SK-N-SH treated with all-trans-retinoic acid at 6 μM for 48 hours (cell line): ENCODE measurements around the gene C10orf143.

Experiments used
- ATAC-seq: fragments of 200-7000 bp; cut with Tn5 transposase; 3 replicates; pipeline ENCODE4 v1.9.1; 2020; ENCODE audit warnings: mild to moderate bottlenecking, moderate library complexity
- ARNTL ChIP-seq: fragments of 450-650 bp; formaldehyde crosslinking; IDR thresholded peaks from 2 replicates; pipeline ENCODE4 v1.5.0; 2020; ENCODE audit warnings: low read depth, mild to moderate bottlenecking, moderate library complexity, borderline replicate concordance
- BACH2 ChIP-seq: fragments of 250-450 bp; sonication (Bioruptor Pico); IDR thresholded peaks from 2 replicates; pipeline ENCODE4 v1.9.0; 2021; ENCODE audit warnings: mild to moderate bottlenecking, borderline replicate concordance
- CSDC2 ChIP-seq: fragments of 250-450 bp; sonication (Bioruptor Pico); IDR thresholded peaks from 2 replicates; pipeline ENCODE4 v1.5.0; 2020; ENCODE audit warnings: mild to moderate bottlenecking, moderate library complexity
- CSRNP3 ChIP-seq: fragments of 250-450 bp; sonication (Bioruptor Pico); IDR thresholded peaks from 2 replicates; pipeline ENCODE4 v1.5.1; 2021; ENCODE audit warnings: mild to moderate bottlenecking, moderate library complexity
- ESRRG ChIP-seq: fragments of 250-450 bp; sonication (Bioruptor Pico); IDR thresholded peaks from 2 replicates; pipeline ENCODE4 v1.6.1; 2021; ENCODE audit warnings: mild to moderate bottlenecking
- GLIS3 ChIP-seq: fragments of 250-450 bp; sonication (Bioruptor Pico); IDR thresholded peaks from 2 replicates; pipeline ENCODE4 v1.5.0; 2020; ENCODE audit warnings: mild to moderate bottlenecking, moderate library complexity
- ISL1 ChIP-seq: fragments of 250-450 bp; sonication (Bioruptor Pico); IDR thresholded peaks from 2 replicates; pipeline ENCODE4 v2.1.2; 2022; ENCODE audit warnings: mild to moderate bottlenecking, moderate library complexity
- OSR1 ChIP-seq: fragments of 250-450 bp; sonication (Bioruptor Pico); IDR thresholded peaks from 2 replicates; pipeline ENCODE4 v1.8.0; 2022; ENCODE audit warnings: moderate library complexity, mild to moderate bottlenecking, inconsistent platforms
- PPARA ChIP-seq: fragments of 250-450 bp; sonication (Bioruptor Pico); IDR thresholded peaks from 2 replicates; pipeline ENCODE4 v1.5.0; 2020; ENCODE audit warnings: mild to moderate bottlenecking, borderline replicate concordance
- RARB ChIP-seq: fragments of 250-450 bp; sonication (Bioruptor Pico); IDR thresholded peaks from 2 replicates; pipeline ENCODE4 v1.8.0; 2021; ENCODE audit warnings: mild to moderate bottlenecking, moderate library complexity
- SNAI2 ChIP-seq: fragments of 250-450 bp; sonication (Bioruptor Pico); IDR thresholded peaks from 2 replicates; pipeline ENCODE4 v1.5.0; 2020; ENCODE audit warnings: mild to moderate bottlenecking, moderate library complexity
- TCF4 ChIP-seq: fragments of 250-450 bp; sonication (Bioruptor Pico); IDR thresholded peaks from 2 replicates; pipeline ENCODE4 v1.8.0; 2021; ENCODE audit warnings: mild to moderate bottlenecking, moderate library complexity, borderline replicate concordance
- TOX ChIP-seq: fragments of 250-450 bp; sonication (Bioruptor Pico); IDR thresholded peaks from 2 replicates; pipeline ENCODE4 v1.8.0; 2021; ENCODE audit warnings: mild to moderate bottlenecking, moderate library complexity, borderline replicate concordance
- TSHZ2 ChIP-seq: fragments of 250-450 bp; sonication (Bioruptor Pico); IDR thresholded peaks from 2 replicates; pipeline ENCODE4 v1.5.0; 2020; ENCODE audit warnings: mild to moderate bottlenecking, moderate library complexity
- ZFP3 ChIP-seq: fragments of 250-450 bp; sonication (Bioruptor Pico); IDR thresholded peaks from 2 replicates; pipeline ENCODE4 v1.5.0; 2020; ENCODE audit warnings: mild to moderate bottlenecking, moderate library complexity
- ZFP30 ChIP-seq: fragments of 450-650 bp; formaldehyde crosslinking; IDR thresholded peaks from 2 replicates; pipeline ENCODE4 v1.5.0; 2022; ENCODE audit warnings: mild to moderate bottlenecking, moderate library complexity
- ZNF70 ChIP-seq: fragments of 450-650 bp; formaldehyde crosslinking; IDR thresholded peaks from 2 replicates; pipeline ENCODE4 v1.5.0; 2020; ENCODE audit warnings: mild to moderate bottlenecking, moderate library complexity
- ZNF8 ChIP-seq: fragments of 450-650 bp; formaldehyde crosslinking; IDR thresholded peaks from 2 replicates; pipeline ENCODE4 v1.5.0; 2020; ENCODE audit warnings: mild to moderate bottlenecking, moderate library complexity
- TF ChIP-seq, protein P1 (sequence below): fragments of 250-450 bp; sonication (Bioruptor Pico); IDR thresholded peaks from 2 replicates; pipeline ENCODE4 v1.5.1; 2020; ENCODE audit warnings: low read depth, mild to moderate bottlenecking, moderate library complexity
- TF ChIP-seq, protein P2 (sequence below): fragments of 250-450 bp; sonication (Bioruptor Pico); IDR thresholded peaks from 2 replicates; pipeline ENCODE4 v1.8.0; 2021; ENCODE audit warnings: low read depth, mild to moderate bottlenecking, moderate library complexity, borderline replicate concordance

C10orf143 gene

DNA sequence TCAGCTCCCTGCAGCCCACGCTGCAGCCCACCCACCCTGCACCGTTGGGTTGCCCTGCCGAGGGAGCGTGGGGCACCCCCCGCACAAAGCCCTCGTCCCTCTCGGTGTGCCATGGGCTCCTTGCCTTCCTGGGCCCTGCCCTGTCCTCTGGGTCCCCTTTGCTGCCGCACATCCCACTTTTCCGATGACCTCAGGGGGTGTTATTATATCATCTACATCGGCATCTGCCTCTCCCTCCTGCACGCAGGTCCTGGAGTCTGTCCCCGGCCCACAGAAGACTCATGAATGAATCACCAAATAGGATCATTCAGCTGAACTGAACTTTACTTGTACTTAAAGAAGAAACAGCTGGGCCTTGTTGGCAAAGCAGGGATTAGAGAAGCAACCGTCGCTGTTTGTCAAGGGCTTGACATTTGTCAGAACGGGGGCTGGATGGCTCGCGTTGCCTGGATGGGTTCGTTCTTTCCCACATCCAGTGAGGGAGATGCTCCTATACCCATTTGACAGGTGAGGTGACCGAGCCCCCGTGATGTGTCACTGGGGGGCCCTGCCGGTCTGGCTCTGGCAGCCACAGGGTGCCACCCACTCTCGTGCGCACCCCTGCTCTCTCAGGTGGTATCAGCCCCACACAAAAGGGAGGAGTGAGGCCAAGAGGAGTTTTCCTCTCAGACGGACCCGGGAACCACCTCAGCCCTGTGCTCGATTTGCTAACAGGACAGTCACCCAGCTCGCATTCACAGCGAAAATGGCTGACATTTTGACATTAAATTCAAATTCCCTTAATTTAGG, 87.9 kb downstream of the C10orf143 start:
- no peak for ATAC-seq
- TF ChIP-seq, protein P1, sequence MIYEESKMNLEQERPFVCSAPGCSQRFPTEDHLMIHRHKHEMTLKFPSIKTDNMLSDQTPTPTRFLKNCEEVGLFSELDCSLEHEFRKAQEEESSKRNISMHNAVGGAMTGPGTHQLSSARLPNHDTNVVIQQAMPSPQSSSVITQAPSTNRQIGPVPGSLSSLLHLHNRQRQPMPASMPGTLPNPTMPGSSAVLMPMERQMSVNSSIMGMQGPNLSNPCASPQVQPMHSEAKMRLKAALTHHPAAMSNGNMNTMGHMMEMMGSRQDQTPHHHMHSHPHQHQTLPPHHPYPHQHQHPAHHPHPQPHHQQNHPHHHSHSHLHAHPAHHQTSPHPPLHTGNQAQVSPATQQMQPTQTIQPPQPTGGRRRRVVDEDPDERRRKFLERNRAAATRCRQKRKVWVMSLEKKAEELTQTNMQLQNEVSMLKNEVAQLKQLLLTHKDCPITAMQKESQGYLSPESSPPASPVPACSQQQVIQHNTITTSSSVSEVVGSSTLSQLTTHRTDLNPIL (CRISPR knock-in tag), result no peak
- no peak for TF ChIP-seq TSHZ2 (CRISPR knock-in tag)
- no peak for TF ChIP-seq TCF4 (CRISPR knock-in tag)
- TF ChIP-seq ISL1 (CRISPR knock-in tag), result no peak
- no peak for TF ChIP-seq TOX (CRISPR knock-in tag)
- TF ChIP-seq ZNF8 (CRISPR knock-in tag), result no peak
- TF ChIP-seq SNAI2, result no peak

DNA sequence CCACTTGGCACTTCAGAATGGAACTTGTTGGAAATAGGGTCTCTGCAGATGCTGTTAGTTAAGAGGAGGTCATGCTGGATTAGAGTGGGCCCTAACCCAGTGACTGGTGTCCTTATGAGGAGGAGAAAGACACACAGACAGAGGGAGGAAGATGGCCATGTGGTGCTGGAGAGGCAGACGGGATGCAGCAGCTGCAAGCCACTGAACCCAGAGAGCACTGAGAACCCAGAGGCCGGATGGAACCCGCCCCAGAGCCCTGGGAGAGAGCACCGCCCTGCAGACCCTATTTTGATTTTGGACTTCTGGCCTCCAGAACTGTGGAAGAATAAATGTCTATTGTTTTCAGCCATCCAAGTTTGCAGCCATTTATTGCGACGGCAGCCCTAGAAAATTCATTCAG, 88.5 kb downstream of the C10orf143 start:
- ATAC-seq, result no peak
- TF ChIP-seq CSRNP3 (CRISPR knock-in tag) (no peak), TOX (CRISPR knock-in tag) (no peak), ZNF8 (CRISPR knock-in tag) (no peak), ARNTL (CRISPR knock-in tag) (no peak), SNAI2 (no peak), RARB (CRISPR knock-in tag) (no peak), CSDC2 (CRISPR knock-in tag) (no peak), ISL1 (CRISPR knock-in tag) (no peak), TCF4 (CRISPR knock-in tag) (no peak), ZNF70 (no peak), TSHZ2 (CRISPR knock-in tag) (no peak), ZFP3 (CRISPR knock-in tag) (no peak), GLIS3 (CRISPR knock-in tag) (no peak)
- TF ChIP-seq, protein P2, sequence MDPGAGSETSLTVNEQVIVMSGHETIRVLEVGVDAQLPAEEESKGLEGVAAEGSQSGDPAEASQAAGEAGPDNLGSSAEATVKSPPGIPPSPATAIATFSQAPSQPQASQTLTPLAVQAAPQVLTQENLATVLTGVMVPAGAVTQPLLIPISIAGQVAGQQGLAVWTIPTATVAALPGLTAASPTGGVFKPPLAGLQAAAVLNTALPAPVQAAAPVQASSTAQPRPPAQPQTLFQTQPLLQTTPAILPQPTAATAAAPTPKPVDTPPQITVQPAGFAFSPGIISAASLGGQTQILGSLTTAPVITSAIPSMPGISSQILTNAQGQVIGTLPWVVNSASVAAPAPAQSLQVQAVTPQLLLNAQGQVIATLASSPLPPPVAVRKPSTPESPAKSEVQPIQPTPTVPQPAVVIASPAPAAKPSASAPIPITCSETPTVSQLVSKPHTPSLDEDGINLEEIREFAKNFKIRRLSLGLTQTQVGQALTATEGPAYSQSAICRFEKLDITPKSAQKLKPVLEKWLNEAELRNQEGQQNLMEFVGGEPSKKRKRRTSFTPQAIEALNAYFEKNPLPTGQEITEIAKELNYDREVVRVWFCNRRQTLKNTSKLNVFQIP (CRISPR knock-in tag), result no peak
- TF ChIP-seq, protein P1 (CRISPR knock-in tag), result no peak

- ATAC-seq, result no peak
- TF ChIP-seq ARNTL (CRISPR knock-in tag), result no peak
- TF ChIP-seq CSDC2 (CRISPR knock-in tag), result no peak
- no peak for TF ChIP-seq ISL1 (CRISPR knock-in tag)
- TF ChIP-seq BACH2 (CRISPR knock-in tag), result no peak
- no peak for TF ChIP-seq ESRRG
- no peak for TF ChIP-seq CSRNP3 (CRISPR knock-in tag)
- no peak for TF ChIP-seq ZNF70
- TF ChIP-seq TCF4 (CRISPR knock-in tag), result no peak
- no peak for TF ChIP-seq PPARA (CRISPR knock-in tag)
- TF ChIP-seq ZFP30 (CRISPR knock-in tag), result no peak
- no peak for TF ChIP-seq OSR1
These were observed 89.2 kb downstream of the C10orf143 start for GRCh38 chr10:130021383-130021950.
